SK-N-SH treated with all-trans-retinoic acid at 6 μM for 48 hours (cell line): ENCODE data around the gene WDR7.

Experiments used
- ATAC-seq: fragments of 200-7000 bp; cut with Tn5 transposase; 3 replicates; pipeline ENCODE4 v1.9.1; 2020; ENCODE audit warnings: mild to moderate bottlenecking, moderate library complexity
- ARNTL ChIP-seq: fragments of 450-650 bp; formaldehyde crosslinking; IDR thresholded peaks from 2 replicates; pipeline ENCODE4 v1.5.0; 2020; ENCODE audit warnings: low read depth, mild to moderate bottlenecking, moderate library complexity, borderline replicate concordance
- BACH2 ChIP-seq: fragments of 250-450 bp; sonication (Bioruptor Pico); IDR thresholded peaks from 2 replicates; pipeline ENCODE4 v1.9.0; 2021; ENCODE audit warnings: mild to moderate bottlenecking, borderline replicate concordance
- CSDC2 ChIP-seq: fragments of 250-450 bp; sonication (Bioruptor Pico); IDR thresholded peaks from 2 replicates; pipeline ENCODE4 v1.5.0; 2020; ENCODE audit warnings: mild to moderate bottlenecking, moderate library complexity
- CSRNP3 ChIP-seq: fragments of 250-450 bp; sonication (Bioruptor Pico); IDR thresholded peaks from 2 replicates; pipeline ENCODE4 v1.5.1; 2021; ENCODE audit warnings: mild to moderate bottlenecking, moderate library complexity
- ESRRG ChIP-seq: fragments of 250-450 bp; sonication (Bioruptor Pico); IDR thresholded peaks from 2 replicates; pipeline ENCODE4 v1.6.1; 2021; ENCODE audit warnings: mild to moderate bottlenecking
- GLIS3 ChIP-seq: fragments of 250-450 bp; sonication (Bioruptor Pico); IDR thresholded peaks from 2 replicates; pipeline ENCODE4 v1.5.0; 2020; ENCODE audit warnings: mild to moderate bottlenecking, moderate library complexity
- ISL1 ChIP-seq: fragments of 250-450 bp; sonication (Bioruptor Pico); IDR thresholded peaks from 2 replicates; pipeline ENCODE4 v2.1.2; 2022; ENCODE audit warnings: mild to moderate bottlenecking, moderate library complexity
- OSR1 ChIP-seq: fragments of 250-450 bp; sonication (Bioruptor Pico); IDR thresholded peaks from 2 replicates; pipeline ENCODE4 v1.8.0; 2022; ENCODE audit warnings: moderate library complexity, mild to moderate bottlenecking, inconsistent platforms
- PATZ1 ChIP-seq: fragments of 250-450 bp; sonication (Bioruptor Pico); IDR thresholded peaks from 2 replicates; pipeline ENCODE4 v1.8.0; 2020; ENCODE audit warnings: mild to moderate bottlenecking, moderate library complexity, borderline replicate concordance
- POU6F1 ChIP-seq: fragments of 250-450 bp; sonication (Bioruptor Pico); IDR thresholded peaks from 2 replicates; pipeline ENCODE4 v1.8.0; 2021; ENCODE audit warnings: low read depth, mild to moderate bottlenecking, moderate library complexity, borderline replicate concordance
- RARB ChIP-seq: fragments of 250-450 bp; sonication (Bioruptor Pico); IDR thresholded peaks from 2 replicates; pipeline ENCODE4 v1.8.0; 2021; ENCODE audit warnings: mild to moderate bottlenecking, moderate library complexity
- SNAI2 ChIP-seq: fragments of 250-450 bp; sonication (Bioruptor Pico); IDR thresholded peaks from 2 replicates; pipeline ENCODE4 v1.5.0; 2020; ENCODE audit warnings: mild to moderate bottlenecking, moderate library complexity
- TOX ChIP-seq: fragments of 250-450 bp; sonication (Bioruptor Pico); IDR thresholded peaks from 2 replicates; pipeline ENCODE4 v1.8.0; 2021; ENCODE audit warnings: mild to moderate bottlenecking, moderate library complexity, borderline replicate concordance
- TSHZ2 ChIP-seq: fragments of 250-450 bp; sonication (Bioruptor Pico); IDR thresholded peaks from 2 replicates; pipeline ENCODE4 v1.5.0; 2020; ENCODE audit warnings: mild to moderate bottlenecking, moderate library complexity
- ZC3H10 ChIP-seq: fragments of 250-450 bp; sonication (Bioruptor Pico); IDR thresholded peaks from 2 replicates; pipeline ENCODE4 v1.5.1; 2021; ENCODE audit warnings: mild to moderate bottlenecking, moderate library complexity
- ZFP3 ChIP-seq: fragments of 250-450 bp; sonication (Bioruptor Pico); IDR thresholded peaks from 2 replicates; pipeline ENCODE4 v1.5.0; 2020; ENCODE audit warnings: mild to moderate bottlenecking, moderate library complexity
- ZFP30 ChIP-seq: fragments of 450-650 bp; formaldehyde crosslinking; IDR thresholded peaks from 2 replicates; pipeline ENCODE4 v1.5.0; 2022; ENCODE audit warnings: mild to moderate bottlenecking, moderate library complexity
- ZNF565 ChIP-seq: fragments of 450-650 bp; formaldehyde crosslinking; conservative IDR thresholded peaks from 2 replicates; pipeline ENCODE4 v1.5.0; 2020; ENCODE audit warnings: low read depth, mild to moderate bottlenecking, moderate library complexity
- ZNF70 ChIP-seq: fragments of 450-650 bp; formaldehyde crosslinking; IDR thresholded peaks from 2 replicates; pipeline ENCODE4 v1.5.0; 2020; ENCODE audit warnings: mild to moderate bottlenecking, moderate library complexity
- ZNF8 ChIP-seq: fragments of 450-650 bp; formaldehyde crosslinking; IDR thresholded peaks from 2 replicates; pipeline ENCODE4 v1.5.0; 2020; ENCODE audit warnings: mild to moderate bottlenecking, moderate library complexity

The WDR7 gene

GRCh38 chr18:56953428-56954198, 302.5 kb downstream of the WDR7 start:
- no peak for ATAC-seq
- TF ChIP-seq ZNF8 (CRISPR knock-in tag) (no peak), GLIS3 (CRISPR knock-in tag) (no peak), BACH2 (CRISPR knock-in tag) (no peak), TSHZ2 (CRISPR knock-in tag) (no peak), ZFP3 (CRISPR knock-in tag) (no peak), ZC3H10 (no peak), ARNTL (CRISPR knock-in tag) (no peak), ZFP30 (CRISPR knock-in tag) (no peak), CSDC2 (CRISPR knock-in tag) (no peak), CSRNP3 (CRISPR knock-in tag) (no peak), PATZ1 (no peak), ZNF565 (CRISPR knock-in tag) (no peak), ESRRG (CRISPR knock-in tag) (no peak)

GRCh38 chr18:56955490-56955889, 304.3 kb downstream of the WDR7 start:
- TF ChIP-seq ZNF8 (CRISPR knock-in tag) = no peak
- TF ChIP-seq ZC3H10 = no peak
- no peak for TF ChIP-seq SNAI2 (CRISPR knock-in tag)
- TF ChIP-seq ISL1 (CRISPR knock-in tag) = no peak
- TF ChIP-seq ZNF70 (CRISPR knock-in tag) = no peak
- TF ChIP-seq RARB = no peak
- TF ChIP-seq TSHZ2 (CRISPR knock-in tag) = no peak
- no peak for TF ChIP-seq ZFP3 (CRISPR knock-in tag)
- no peak for TF ChIP-seq ARNTL (CRISPR knock-in tag)
- TF ChIP-seq ZNF565 (CRISPR knock-in tag) = no peak
- TF ChIP-seq BACH2 (CRISPR knock-in tag) = no peak
- TF ChIP-seq CSDC2 (CRISPR knock-in tag) = no peak
- TF ChIP-seq CSRNP3 (CRISPR knock-in tag) = no peak
- no peak for TF ChIP-seq TOX (CRISPR knock-in tag)
- no peak for TF ChIP-seq POU6F1
- no peak for TF ChIP-seq ZFP30 (CRISPR knock-in tag)
- TF ChIP-seq OSR1 (CRISPR knock-in tag) = no peak
- TF ChIP-seq PATZ1 = no peak
- no peak for ATAC-seq
